Measurements from ENCODE around the gene CHPT1.
A peak's percentile ranks its signal among the peaks of the same experiment; 100 is the strongest.

DNA sequence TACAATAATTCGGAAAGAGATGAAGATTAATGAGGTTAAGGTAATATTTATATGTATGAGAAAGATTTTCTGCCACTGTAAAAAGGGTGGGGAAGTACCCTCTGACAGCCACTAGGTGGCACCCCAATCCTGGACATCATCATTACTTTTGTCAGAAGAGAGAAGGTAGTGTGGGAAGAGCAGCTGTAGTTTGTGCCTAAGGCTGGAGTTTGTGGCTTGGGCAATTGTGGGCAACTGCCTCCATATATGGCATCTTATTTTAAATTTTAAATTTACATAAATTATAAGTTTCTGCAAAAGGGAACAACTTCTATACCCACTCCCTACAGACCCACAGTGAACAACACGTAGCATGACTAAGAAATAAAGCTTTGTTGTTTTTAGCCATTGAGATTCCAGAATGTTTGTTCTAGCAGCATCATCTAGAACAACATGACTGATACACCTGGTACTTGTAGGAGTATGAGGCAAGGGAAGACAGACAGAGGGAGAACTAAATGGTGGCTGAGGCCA is 76.3 kb downstream of the CHPT1 start:
- TF ChIP-seq, protein P1, sequence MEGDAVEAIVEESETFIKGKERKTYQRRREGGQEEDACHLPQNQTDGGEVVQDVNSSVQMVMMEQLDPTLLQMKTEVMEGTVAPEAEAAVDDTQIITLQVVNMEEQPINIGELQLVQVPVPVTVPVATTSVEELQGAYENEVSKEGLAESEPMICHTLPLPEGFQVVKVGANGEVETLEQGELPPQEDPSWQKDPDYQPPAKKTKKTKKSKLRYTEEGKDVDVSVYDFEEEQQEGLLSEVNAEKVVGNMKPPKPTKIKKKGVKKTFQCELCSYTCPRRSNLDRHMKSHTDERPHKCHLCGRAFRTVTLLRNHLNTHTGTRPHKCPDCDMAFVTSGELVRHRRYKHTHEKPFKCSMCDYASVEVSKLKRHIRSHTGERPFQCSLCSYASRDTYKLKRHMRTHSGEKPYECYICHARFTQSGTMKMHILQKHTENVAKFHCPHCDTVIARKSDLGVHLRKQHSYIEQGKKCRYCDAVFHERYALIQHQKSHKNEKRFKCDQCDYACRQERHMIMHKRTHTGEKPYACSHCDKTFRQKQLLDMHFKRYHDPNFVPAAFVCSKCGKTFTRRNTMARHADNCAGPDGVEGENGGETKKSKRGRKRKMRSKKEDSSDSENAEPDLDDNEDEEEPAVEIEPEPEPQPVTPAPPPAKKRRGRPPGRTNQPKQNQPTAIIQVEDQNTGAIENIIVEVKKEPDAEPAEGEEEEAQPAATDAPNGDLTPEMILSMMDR (IDR thresholded peaks at IDR 0.05), result peak; percentile 82 to 97 (median 86)
- no peak for TF ChIP-seq POLR2A (IDR thresholded peaks at IDR 0.05)
